Neural progenitor cell (in vitro differentiated cells): ENCODE results near the gene BBS9. TPM values are rescaled to one million over a fixed set of nuclear protein-coding genes. Genes with fewer than 3 reads are reported as not detected.

Experiments
- DNase-seq: peaks from one replicate; pipeline ENCODE4 v3.0.0-alpha.2; 2016; ENCODE audit warnings: low spot score
- H2AFZ ChIP-seq: fragments of 200-600 bp; sonication (generic); replicated peaks from 2 replicates; pipeline ENCODE4 v1.6.1; 2016; ENCODE audit warnings: antibody characterized with exemption
- H3F3A ChIP-seq: fragments of 200-600 bp; sonication (generic); 2 replicates; pipeline ENCODE4 v1.6.1; 2016; ENCODE audit warnings: antibody characterized with exemption, low read depth
- H3K27ac ChIP-seq: fragments of 200-600 bp; sonication (generic); 2 replicates; pipeline ENCODE4 v1.5.1; 2016; ENCODE audit warnings: mild to moderate bottlenecking
- H3K27me3 ChIP-seq: fragments of 200-600 bp; sonication (generic); 2 replicates; pipeline ENCODE4 v1.6.1; 2016; ENCODE audit warnings: mild to moderate bottlenecking, moderate library complexity
- H3K36me3 ChIP-seq: fragments of 200-600 bp; sonication (generic); 2 replicates; pipeline ENCODE4 v1.5.1; 2016
- H3K4me1 ChIP-seq: fragments of 200-600 bp; sonication (generic); 2 replicates; pipeline ENCODE4 v1.6.1; 2016; ENCODE audit warnings: mixed run types
- H3K4me2 ChIP-seq: fragments of 200-600 bp; sonication (generic); 2 replicates; pipeline ENCODE4 v1.6.1; 2016
- H3K4me3 ChIP-seq: fragments of 200-600 bp; sonication (generic); 2 replicates; pipeline ENCODE4 v1.5.1; 2016
- H3K79me2 ChIP-seq: fragments of 200-600 bp; sonication (generic); 2 replicates; pipeline ENCODE4 v1.6.1; 2016; ENCODE audit warnings: low read depth
- H3K9ac ChIP-seq: fragments of 200-600 bp; sonication (generic); 2 replicates; pipeline ENCODE4 v1.6.1; 2016
- H3K9me3 ChIP-seq: fragments of 200-600 bp; sonication (generic); 2 replicates; pipeline ENCODE4 v1.5.1; 2016; ENCODE audit warnings: low read depth
- H4K20me1 ChIP-seq: fragments of 200-600 bp; sonication (generic); 2 replicates; pipeline ENCODE4 v1.6.1; 2016; ENCODE audit warnings: low read depth
- H3K27ac Mint-ChIP-seq: 3 replicates; pipeline ENCODE4 v1.8.0; 2021; ENCODE audit warnings: mixed read lengths
- H3K27me3 Mint-ChIP-seq: 2 replicates; pipeline ENCODE4 v1.8.0; 2022; ENCODE audit warnings: low read depth, mild to moderate bottlenecking, inconsistent platforms, moderate library complexity, mixed read lengths; ENCODE audit not compliant: insufficient read depth
- H3K36me3 Mint-ChIP-seq: 3 replicates; pipeline ENCODE4 v1.8.0; 2021; ENCODE audit warnings: mixed read lengths
- H3K4me1 Mint-ChIP-seq: 3 replicates; pipeline ENCODE4 v1.8.0; 2021; ENCODE audit warnings: mixed read lengths
- H3K4me3 Mint-ChIP-seq: 3 replicates; pipeline ENCODE4 v1.8.0; 2021; ENCODE audit warnings: mild to moderate bottlenecking, moderate library complexity, mixed read lengths
- H3K9me3 Mint-ChIP-seq: 3 replicates; pipeline ENCODE4 v1.8.0; 2020; ENCODE audit warnings: mixed read lengths
- EZH2 ChIP-seq: fragments of 200-600 bp; sonication (generic); IDR thresholded peaks from 2 replicates; pipeline ENCODE4 v1.6.1; 2017; ENCODE audit warnings: antibody characterized with exemption, mild to moderate bottlenecking, moderate library complexity
- EZH2phosphoT487 ChIP-seq: fragments of 200-600 bp; sonication (generic); IDR thresholded peaks from 2 replicates; pipeline ENCODE4 v1.6.1; 2017; ENCODE audit warnings: antibody characterized with exemption
- total RNA-seq: library from RNA; depleted of rRNA; stranded (reverse); fragments of >200 nt; gene quantifications from 2 replicates; pipeline ENCODE4 v1.2.3, GENCODE V29; 2015; ENCODE audit warnings: low replicate concordance
- TF ChIP-seq, protein P1 (sequence below): fragments of 200-600 bp; sonication (generic); IDR thresholded peaks from 2 replicates; pipeline ENCODE4 v1.5.1; 2017; ENCODE audit warnings: antibody characterized with exemption, mild to moderate bottlenecking

The BBS9 gene
- total RNA-seq, 1 donor from 2014 or later, result 40.3 TPM

DNA sequence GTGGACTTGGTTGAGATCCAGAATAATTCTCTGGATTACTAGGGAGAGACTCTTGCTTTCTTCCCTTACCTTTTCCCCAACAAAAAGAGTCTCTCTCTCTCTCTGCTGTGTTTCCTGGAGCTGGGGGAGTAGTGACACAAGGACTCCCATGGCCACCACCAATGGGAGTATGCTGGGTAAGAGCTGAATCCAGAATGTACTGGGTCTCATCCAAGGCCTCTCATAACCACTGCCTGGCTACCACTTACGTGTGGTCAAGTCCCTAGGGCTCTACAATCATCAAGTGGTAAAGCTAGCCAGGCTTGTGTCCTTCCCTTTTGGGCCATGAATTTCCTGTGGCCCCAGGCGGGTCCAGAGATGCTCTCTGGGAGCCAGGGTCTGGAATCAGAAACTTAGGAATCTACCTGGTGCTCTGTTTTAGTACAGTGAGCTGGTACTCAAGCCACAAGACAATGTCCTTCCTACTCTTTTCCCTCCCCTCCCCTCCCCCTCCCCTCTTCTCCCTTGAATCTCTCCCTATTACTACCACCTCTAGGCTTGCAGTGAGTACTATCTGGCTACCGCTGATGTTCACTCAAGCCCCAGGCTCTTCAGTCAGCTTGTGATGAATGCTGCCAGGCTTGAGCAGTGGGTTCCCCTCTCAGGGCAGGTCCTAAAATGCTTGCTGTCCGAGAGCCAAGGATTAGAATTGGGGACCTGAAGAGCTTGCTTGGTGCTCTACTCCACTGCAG is 196.6 kb downstream of the BBS9 start:
- H3K79me2 ChIP-seq, result no peaks in the 10 kb centered on the region
- H3K4me1 Mint-ChIP-seq, result no peaks in the 10 kb centered on the region
- no peaks in the 10 kb centered on the region for H3K4me1 ChIP-seq
- H3K9ac ChIP-seq, result no peak overlapping the region
- H3K4me2 ChIP-seq, result no peak overlapping the region
- H2AFZ ChIP-seq, result no peak overlapping the region
- H3F3A ChIP-seq, result no peaks in the 10 kb centered on the region
- H3K4me3 Mint-ChIP-seq, result no peak overlapping the region
- H3K27ac ChIP-seq, result no peak overlapping the region
- no peaks in the 10 kb centered on the region for H3K27me3 ChIP-seq
- no peaks in the 10 kb centered on the region for H4K20me1 ChIP-seq
- no peak for TF ChIP-seq EZH2
- no peak for TF ChIP-seq EZH2phosphoT487
- TF ChIP-seq, protein P1, sequence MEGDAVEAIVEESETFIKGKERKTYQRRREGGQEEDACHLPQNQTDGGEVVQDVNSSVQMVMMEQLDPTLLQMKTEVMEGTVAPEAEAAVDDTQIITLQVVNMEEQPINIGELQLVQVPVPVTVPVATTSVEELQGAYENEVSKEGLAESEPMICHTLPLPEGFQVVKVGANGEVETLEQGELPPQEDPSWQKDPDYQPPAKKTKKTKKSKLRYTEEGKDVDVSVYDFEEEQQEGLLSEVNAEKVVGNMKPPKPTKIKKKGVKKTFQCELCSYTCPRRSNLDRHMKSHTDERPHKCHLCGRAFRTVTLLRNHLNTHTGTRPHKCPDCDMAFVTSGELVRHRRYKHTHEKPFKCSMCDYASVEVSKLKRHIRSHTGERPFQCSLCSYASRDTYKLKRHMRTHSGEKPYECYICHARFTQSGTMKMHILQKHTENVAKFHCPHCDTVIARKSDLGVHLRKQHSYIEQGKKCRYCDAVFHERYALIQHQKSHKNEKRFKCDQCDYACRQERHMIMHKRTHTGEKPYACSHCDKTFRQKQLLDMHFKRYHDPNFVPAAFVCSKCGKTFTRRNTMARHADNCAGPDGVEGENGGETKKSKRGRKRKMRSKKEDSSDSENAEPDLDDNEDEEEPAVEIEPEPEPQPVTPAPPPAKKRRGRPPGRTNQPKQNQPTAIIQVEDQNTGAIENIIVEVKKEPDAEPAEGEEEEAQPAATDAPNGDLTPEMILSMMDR, result no peak
- H3K27ac Mint-ChIP-seq, result no peak overlapping the region
- DNase-seq, result no peak
- no peaks in the 10 kb centered on the region for H3K9me3 ChIP-seq
- H3K27me3 Mint-ChIP-seq, result no peaks in the 10 kb centered on the region
- no peak overlapping the region for H3K4me3 ChIP-seq
- no peaks in the 10 kb centered on the region for H3K36me3 Mint-ChIP-seq
- H3K9me3 Mint-ChIP-seq, result no peaks in the 10 kb centered on the region
- H3K36me3 ChIP-seq, result no peaks in the 10 kb centered on the region

DNA sequence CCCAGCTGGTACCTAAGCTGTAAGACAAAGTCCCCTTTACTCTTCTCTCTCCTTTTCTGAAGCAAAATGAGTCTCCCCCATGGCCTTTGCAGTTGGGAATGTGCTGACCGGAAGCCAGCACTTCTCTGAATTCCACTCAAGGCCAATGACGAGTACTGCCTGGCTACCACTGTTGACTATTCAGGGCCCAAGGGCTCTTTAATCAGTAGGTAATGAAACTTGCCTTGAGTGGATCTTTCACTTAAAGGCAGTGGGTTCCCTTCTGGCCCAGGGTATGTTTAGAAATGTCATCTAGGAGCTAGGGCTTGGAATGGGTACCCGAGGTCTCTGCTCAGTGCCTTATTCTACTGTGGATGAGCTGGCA is 197.1 kb downstream of the BBS9 start:
- Histone ChIP-seq H3K79me2 (no peaks in the 10 kb centered on the region), H3K27ac (no peak overlapping the region), H3F3A (no peaks in the 10 kb centered on the region), H3K36me3 (no peaks in the 10 kb centered on the region), H3K4me2 (no peak overlapping the region), H3K9ac (no peak overlapping the region), H4K20me1 (no peaks in the 10 kb centered on the region), H3K9me3 (no peaks in the 10 kb centered on the region), H3K4me3 (no peak overlapping the region), H3K27me3 (no peaks in the 10 kb centered on the region), H2AFZ (no peak overlapping the region), H3K4me1 (no peaks in the 10 kb centered on the region)
- DNase-seq, result no peak
- no peaks in the 10 kb centered on the region for H3K4me1 Mint-ChIP-seq
- H3K36me3 Mint-ChIP-seq, result no peaks in the 10 kb centered on the region
- no peak overlapping the region for H3K4me3 Mint-ChIP-seq
- no peak for TF ChIP-seq EZH2phosphoT487
- TF ChIP-seq, protein P1, result no peak
- TF ChIP-seq EZH2, result no peak
- H3K27me3 Mint-ChIP-seq, result no peaks in the 10 kb centered on the region
- no peak overlapping the region for H3K27ac Mint-ChIP-seq
- H3K9me3 Mint-ChIP-seq, result no peaks in the 10 kb centered on the region

DNA sequence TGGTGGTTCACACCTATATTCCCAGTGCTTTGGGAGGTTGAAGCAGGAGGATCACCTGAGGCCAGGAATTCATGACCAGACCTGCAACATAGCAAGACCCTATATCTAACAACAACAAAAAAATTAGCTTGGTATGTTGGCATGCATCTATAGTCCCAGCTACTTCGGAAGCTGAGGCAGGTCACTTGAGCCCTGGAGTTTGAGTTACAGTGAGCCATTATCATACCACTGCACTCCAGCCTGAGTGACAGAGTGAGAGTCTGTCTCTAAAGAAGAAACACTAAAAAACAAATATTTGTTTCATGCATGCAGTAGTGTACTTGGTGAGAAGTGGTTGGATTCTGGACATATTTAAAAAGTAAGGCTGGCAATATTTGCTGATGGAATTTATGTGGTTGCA is 198.1 kb downstream of the BBS9 start:
- no peaks in the 10 kb centered on the region for H3K4me1 ChIP-seq
- no peaks in the 10 kb centered on the region for H3K36me3 Mint-ChIP-seq
- no peaks in the 10 kb centered on the region for H3K4me1 Mint-ChIP-seq
- no peaks in the 10 kb centered on the region for H3K9me3 ChIP-seq
- no peaks in the 10 kb centered on the region for H3K9me3 Mint-ChIP-seq
- H3K36me3 ChIP-seq, result no peaks in the 10 kb centered on the region
- H4K20me1 ChIP-seq, result no peaks in the 10 kb centered on the region
- TF ChIP-seq EZH2phosphoT487 (no peak), EZH2 (no peak)
- TF ChIP-seq, protein P1, result no peak
- no peaks in the 10 kb centered on the region for H3K79me2 ChIP-seq
- DNase-seq, result no peak
- no peaks in the 10 kb centered on the region for H3K27me3 Mint-ChIP-seq
- H3K9ac ChIP-seq, result no peak overlapping the region
- no peak overlapping the region for H3K4me3 Mint-ChIP-seq
- H3F3A ChIP-seq, result no peaks in the 10 kb centered on the region
- H3K4me3 ChIP-seq, result no peak overlapping the region
- no peak overlapping the region for H3K27ac ChIP-seq
- H2AFZ ChIP-seq, result no peak overlapping the region
- H3K4me2 ChIP-seq, result no peak overlapping the region
- H3K27ac Mint-ChIP-seq, result no peak overlapping the region
- no peaks in the 10 kb centered on the region for H3K27me3 ChIP-seq
